ENCODE data around the gene CREBL2.

Gene CREBL2

DNA sequence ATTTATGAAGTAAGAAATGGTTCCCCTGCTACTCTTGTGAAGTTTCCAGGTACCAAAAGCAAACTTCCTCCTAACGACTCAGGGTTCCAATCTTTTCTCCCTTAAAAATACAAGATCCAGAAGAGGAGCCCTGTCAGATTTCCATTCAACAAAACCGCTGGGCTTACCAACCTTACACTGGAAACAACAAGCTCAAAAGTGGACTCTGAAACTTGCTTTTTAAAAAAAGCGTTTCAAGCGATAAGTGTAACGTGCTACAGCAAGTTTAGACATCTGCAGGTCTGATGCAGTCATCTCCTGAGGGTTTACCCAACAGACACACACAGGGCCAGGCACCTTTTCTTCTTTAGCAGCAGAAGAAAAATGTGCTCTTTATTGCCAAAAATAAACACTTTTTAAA, 6.9 kb upstream of the CREBL2 start:
- DNase-seq (ENCODE audit: extremely low read depth, low read depth) = no peak
- no peak for TF ChIP-seq CTCF (IDR thresholded peaks at IDR 0.05; ENCODE audit: low read depth, low read length)

DNA sequence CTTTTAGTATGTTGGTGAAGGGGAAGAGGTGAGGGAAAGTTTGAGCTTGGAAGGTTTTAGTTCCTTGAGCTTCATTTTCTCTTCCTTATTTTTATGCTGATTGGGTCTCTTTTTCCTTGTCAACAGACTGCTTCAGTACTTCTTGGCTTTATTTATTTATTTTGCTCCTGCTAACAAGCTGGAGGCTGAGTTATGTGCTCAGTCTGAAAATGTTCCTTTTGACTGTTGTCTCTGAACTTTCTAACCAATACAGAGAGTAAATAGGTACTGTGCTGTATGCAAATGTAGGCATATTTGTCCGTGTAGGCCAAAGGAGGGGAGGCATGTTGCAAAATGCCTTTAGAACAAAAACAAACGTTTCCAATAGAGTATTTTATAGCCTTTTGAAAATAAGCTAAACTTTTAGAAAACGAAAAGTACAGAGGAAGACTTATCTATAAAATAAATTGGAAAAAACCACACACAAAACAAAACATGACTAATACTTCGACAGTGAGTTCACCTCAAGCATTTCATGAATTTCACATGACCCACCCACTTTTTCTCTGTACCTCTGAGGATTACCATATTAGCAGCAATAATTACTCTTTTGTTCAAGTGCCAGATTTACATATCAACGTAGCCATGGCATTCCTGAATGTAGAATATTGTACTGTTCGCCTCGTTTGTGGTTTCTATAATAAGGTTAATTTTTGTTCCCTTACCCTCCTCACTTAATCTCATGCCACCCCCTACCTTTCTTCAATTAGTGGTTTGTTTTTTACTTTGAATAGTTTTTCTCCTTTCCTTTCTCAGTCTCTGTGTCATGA, 4.7 kb upstream of the CREBL2 start:
- TF ChIP-seq CTCF (IDR thresholded peaks at IDR 0.05; ENCODE audit: low read depth, low read length) = no peak
- no peak for DNase-seq (ENCODE audit: extremely low read depth, low read depth)

DNA sequence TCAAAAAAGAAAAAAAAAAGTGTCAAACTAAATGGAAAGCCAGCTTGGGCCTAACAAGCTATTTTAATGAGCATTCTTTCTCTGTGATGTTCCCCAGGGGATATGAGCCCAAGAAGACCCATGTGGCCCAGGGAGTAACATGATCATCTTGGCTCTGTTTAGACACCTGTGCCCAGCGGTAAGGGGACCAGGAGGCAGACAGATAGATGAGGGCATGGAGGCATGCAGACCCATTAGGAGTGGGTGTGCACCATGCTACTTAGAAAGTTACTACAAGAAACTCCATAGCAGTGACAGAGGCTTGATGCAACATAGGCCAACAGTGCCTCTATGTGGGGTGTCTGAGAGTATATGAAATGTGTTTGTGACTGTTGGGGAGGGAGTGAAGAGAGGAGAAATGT, 3.1 kb upstream of the CREBL2 start:
- TF ChIP-seq CTCF (IDR thresholded peaks at IDR 0.05; ENCODE audit: low read depth, low read length) = no peak
- DNase-seq (ENCODE audit: extremely low read depth, low read depth) = no peak

- DNase-seq (ENCODE audit: extremely low read depth, low read depth) = no peak
- no peak for TF ChIP-seq CTCF (IDR thresholded peaks at IDR 0.05; ENCODE audit: low read depth, low read length)
Observed at GRCh38 chr12:12609692-12610091, 2.0 kb upstream of the CREBL2 start.

GRCh38 chr12:12610711-12611110, 965 bp upstream of the CREBL2 start:
- no peak for DNase-seq (ENCODE audit: extremely low read depth, low read depth)
- no peak for TF ChIP-seq CTCF (IDR thresholded peaks at IDR 0.05; ENCODE audit: low read depth, low read length)

GRCh38 chr12:12612358-12612757, 682 bp downstream of the CREBL2 start:
- no peak for TF ChIP-seq CTCF (IDR thresholded peaks at IDR 0.05; ENCODE audit: low read depth, low read length)
- DNase-seq (ENCODE audit: extremely low read depth, low read depth) = no peak

DNA sequence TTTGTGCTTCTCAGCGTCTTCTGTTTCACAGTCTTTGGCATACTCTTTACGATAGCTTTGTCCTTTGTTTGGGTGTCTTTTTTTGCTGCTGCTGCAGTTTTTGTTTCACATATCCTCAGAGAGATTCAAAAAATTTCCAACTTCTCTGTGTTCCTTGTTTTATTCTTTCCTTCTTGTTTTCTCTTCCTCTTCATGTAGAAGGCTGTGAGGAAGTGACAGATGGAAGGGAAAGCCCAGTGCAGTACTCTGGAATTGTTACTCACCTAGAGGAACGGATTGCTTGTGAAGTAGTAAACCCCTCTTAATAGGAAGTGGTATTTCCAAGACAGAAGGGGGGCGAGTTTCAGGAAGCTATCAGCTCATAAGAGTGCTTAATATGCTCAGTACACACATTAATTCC, 1.7 kb downstream of the CREBL2 start:
- DNase-seq (ENCODE audit: extremely low read depth, low read depth) = no peak
- TF ChIP-seq CTCF (IDR thresholded peaks at IDR 0.05; ENCODE audit: low read depth, low read length) = no peak
